Measurements from ENCODE around the gene R3HCC1L.

R3HCC1L gene

GRCh38 chr10:98106531-98106930, 27.9 kb upstream of the R3HCC1L start:
- Histone ChIP-seq H3K4me1 (ENCODE audit: low read length) (no peaks in the 10 kb centered on the region), H3K79me2 (ENCODE audit: low read length) (no peaks in the 10 kb centered on the region)

DNA sequence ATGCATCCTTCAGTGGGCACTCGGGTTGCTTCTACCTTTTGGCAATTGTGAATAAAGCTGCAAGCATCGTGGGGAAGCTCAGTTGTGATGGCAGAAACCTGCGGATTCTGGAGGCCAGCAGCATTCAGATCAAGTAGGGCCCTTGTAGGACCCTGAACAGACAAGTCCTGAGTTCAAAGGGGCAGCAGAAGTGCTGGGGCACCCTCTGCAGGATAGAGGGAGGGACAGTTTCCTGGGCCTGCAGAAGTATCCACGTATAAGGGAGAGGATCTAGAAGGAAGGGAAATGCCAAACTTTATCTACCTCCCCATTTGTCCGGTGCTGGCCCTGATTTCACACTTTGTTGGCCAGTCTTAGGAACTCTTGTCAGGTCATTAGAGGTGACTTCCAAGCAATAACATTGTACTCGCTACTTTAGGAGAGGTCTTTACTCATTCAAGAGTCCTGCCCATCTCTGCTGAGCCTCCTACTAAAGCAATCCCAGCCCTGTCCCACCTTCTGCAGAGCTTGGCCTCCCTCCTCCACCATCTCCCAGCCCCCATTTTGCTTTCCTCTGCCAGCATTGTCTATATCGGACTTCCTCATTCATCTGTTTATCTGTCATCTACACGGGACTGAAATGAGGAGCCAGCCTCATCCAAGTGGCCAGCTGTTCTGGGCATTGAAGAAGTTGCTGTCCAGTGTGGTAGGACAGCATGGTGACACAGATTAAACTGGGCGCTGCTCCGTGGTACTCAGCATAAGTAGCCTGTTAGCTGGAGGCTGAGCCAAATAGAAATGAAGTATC, 26.6 kb upstream of the R3HCC1L start:
- no peaks in the 10 kb centered on the region for H3K9me3 ChIP-seq (replicated peaks; ENCODE audit: insufficient read depth, low read length)
- H3K79me2 ChIP-seq (ENCODE audit: low read length): no peaks in the 10 kb centered on the region
- H3K4me1 ChIP-seq (ENCODE audit: low read length): no peaks in the 10 kb centered on the region
- no peak overlapping the region for H3K27ac ChIP-seq (ENCODE audit: low read length)
- no peaks in the 10 kb centered on the region for H3K27me3 ChIP-seq (replicated peaks; ENCODE audit: insufficient read depth, low read length)
- no peak for DNase-seq
- H3K4me3 ChIP-seq (ENCODE audit: low read length): no peak overlapping the region
- no peak overlapping the region for H3K4me2 ChIP-seq (ENCODE audit: low read depth, low read length)
- H4K20me1 ChIP-seq (ENCODE audit: insufficient read depth, low read length): no peaks in the 10 kb centered on the region
- H3K9ac ChIP-seq (ENCODE audit: low read length): no peak overlapping the region
- H2AFZ ChIP-seq (ENCODE audit: low read length): no peak overlapping the region
- H3K9me2 ChIP-seq (replicated peaks; ENCODE audit: insufficient read depth, low read length): no peaks in the 10 kb centered on the region
- H3K36me3 ChIP-seq (replicated peaks; ENCODE audit: insufficient read depth, low read length): no peaks in the 10 kb centered on the region
- TF ChIP-seq CTCF (IDR thresholded peaks at IDR 0.05; ENCODE audit: low read length): no peak
- TF ChIP-seq EZH2phosphoT487 (IDR thresholded peaks at IDR 0.05; ENCODE audit: low read length): no peak
- no peak for TF ChIP-seq EZH2 (optimal IDR thresholded peaks at IDR 0.05; ENCODE audit: low read depth, low read length)
- H3F3A ChIP-seq (ENCODE audit: insufficient read depth, low read length): no peaks in the 10 kb centered on the region

More at GRCh38 chr10:98106531-98106930, 27.9 kb upstream of the R3HCC1L start:
- no peak overlapping the region for H3K4me2 ChIP-seq (ENCODE audit: low read depth, low read length)
- H3K27ac ChIP-seq (ENCODE audit: low read length): no peak overlapping the region
- no peak overlapping the region for H2AFZ ChIP-seq (ENCODE audit: low read length)
- H4K20me1 ChIP-seq (ENCODE audit: insufficient read depth, low read length): no peaks in the 10 kb centered on the region
- no peaks in the 10 kb centered on the region for H3K9me3 ChIP-seq (replicated peaks; ENCODE audit: insufficient read depth, low read length)
- H3K9ac ChIP-seq (ENCODE audit: low read length): no peak overlapping the region
- DNase-seq: no peak
- H3F3A ChIP-seq (ENCODE audit: insufficient read depth, low read length): no peaks in the 10 kb centered on the region
- H3K36me3 ChIP-seq (replicated peaks; ENCODE audit: insufficient read depth, low read length): no peaks in the 10 kb centered on the region
- TF ChIP-seq CTCF (IDR thresholded peaks at IDR 0.05; ENCODE audit: low read length) (no peak), EZH2phosphoT487 (IDR thresholded peaks at IDR 0.05; ENCODE audit: low read length) (no peak), EZH2 (optimal IDR thresholded peaks at IDR 0.05; ENCODE audit: low read depth, low read length) (no peak)
- no peak overlapping the region for H3K4me3 ChIP-seq (ENCODE audit: low read length)
- H3K27me3 ChIP-seq (replicated peaks; ENCODE audit: insufficient read depth, low read length): no peaks in the 10 kb centered on the region
- H3K9me2 ChIP-seq (replicated peaks; ENCODE audit: insufficient read depth, low read length): no peaks in the 10 kb centered on the region

- Histone ChIP-seq H2AFZ (ENCODE audit: low read length) (no peak overlapping the region), H3K4me2 (ENCODE audit: low read depth, low read length) (no peak overlapping the region)
- TF ChIP-seq CTCF (IDR thresholded peaks at IDR 0.05; ENCODE audit: low read length) (no peak), EZH2 (optimal IDR thresholded peaks at IDR 0.05; ENCODE audit: low read depth, low read length) (no peak), EZH2phosphoT487 (IDR thresholded peaks at IDR 0.05; ENCODE audit: low read length) (no peak)
These were observed 24.1 kb upstream of the R3HCC1L start for GRCh38 chr10:98110356-98110755.

More at GRCh38 chr10:98110356-98110755, 24.1 kb upstream of the R3HCC1L start:
- no peak overlapping the region for H3K9ac ChIP-seq (ENCODE audit: low read length)
- no peaks in the 10 kb centered on the region for H4K20me1 ChIP-seq (ENCODE audit: insufficient read depth, low read length)
- H3K27me3 ChIP-seq (replicated peaks; ENCODE audit: insufficient read depth, low read length): no peaks in the 10 kb centered on the region
- H3K79me2 ChIP-seq (ENCODE audit: low read length): no peaks in the 10 kb centered on the region
- H3K9me2 ChIP-seq (replicated peaks; ENCODE audit: insufficient read depth, low read length): no peaks in the 10 kb centered on the region
- H3K4me1 ChIP-seq (ENCODE audit: low read length): no peaks in the 10 kb centered on the region
- no peaks in the 10 kb centered on the region for H3F3A ChIP-seq (ENCODE audit: insufficient read depth, low read length)
- no peak for DNase-seq
- no peak overlapping the region for H3K4me3 ChIP-seq (ENCODE audit: low read length)
- H3K9me3 ChIP-seq (replicated peaks; ENCODE audit: insufficient read depth, low read length): no peaks in the 10 kb centered on the region
- no peaks in the 10 kb centered on the region for H3K36me3 ChIP-seq (replicated peaks; ENCODE audit: insufficient read depth, low read length)
- H3K27ac ChIP-seq (ENCODE audit: low read length): no peak overlapping the region
